ENCODE measurements around the gene PRDX5. TPM values are rescaled to one million over a fixed set of nuclear protein-coding genes. Genes with fewer than 3 reads are reported as not detected.

The PRDX5 gene
- total RNA-seq, 1 experiment from 2014 or later: 245 TPM

DNA sequence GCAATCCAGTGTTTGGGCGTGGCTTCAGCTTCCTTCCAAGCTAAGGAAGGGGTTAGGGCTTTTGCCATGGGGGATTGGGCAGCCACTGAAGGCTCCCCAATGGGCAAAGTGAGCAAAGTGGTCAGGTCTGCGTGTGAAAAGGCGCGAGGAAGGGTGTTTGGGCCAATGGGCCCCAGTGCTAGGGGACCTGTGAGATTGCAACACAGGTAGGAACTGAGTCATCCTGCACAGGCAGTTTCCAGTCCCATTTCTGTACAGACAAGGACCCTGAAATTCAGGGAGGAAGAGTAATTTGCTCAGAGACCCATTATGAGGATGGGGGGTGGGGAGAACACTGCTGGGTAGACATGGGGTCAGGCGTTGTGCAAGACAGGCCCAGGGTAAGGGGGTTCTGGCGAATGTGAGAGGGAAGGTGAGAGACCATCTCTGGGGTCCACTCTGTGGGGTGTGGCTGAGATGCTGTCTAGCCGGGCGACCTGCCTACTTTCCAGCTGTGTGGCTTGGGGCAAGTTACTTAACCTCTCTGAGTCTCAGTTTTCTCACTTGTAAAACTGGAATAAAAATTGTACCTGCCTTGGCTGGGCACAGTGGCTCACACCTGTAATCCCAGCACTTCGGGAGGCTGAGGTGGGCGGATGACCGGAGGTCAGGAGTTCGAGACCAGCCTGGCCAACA, 29.4 kb downstream of the PRDX5 start:
- no peak for DNase-seq (ENCODE audit: low read depth)

DNA sequence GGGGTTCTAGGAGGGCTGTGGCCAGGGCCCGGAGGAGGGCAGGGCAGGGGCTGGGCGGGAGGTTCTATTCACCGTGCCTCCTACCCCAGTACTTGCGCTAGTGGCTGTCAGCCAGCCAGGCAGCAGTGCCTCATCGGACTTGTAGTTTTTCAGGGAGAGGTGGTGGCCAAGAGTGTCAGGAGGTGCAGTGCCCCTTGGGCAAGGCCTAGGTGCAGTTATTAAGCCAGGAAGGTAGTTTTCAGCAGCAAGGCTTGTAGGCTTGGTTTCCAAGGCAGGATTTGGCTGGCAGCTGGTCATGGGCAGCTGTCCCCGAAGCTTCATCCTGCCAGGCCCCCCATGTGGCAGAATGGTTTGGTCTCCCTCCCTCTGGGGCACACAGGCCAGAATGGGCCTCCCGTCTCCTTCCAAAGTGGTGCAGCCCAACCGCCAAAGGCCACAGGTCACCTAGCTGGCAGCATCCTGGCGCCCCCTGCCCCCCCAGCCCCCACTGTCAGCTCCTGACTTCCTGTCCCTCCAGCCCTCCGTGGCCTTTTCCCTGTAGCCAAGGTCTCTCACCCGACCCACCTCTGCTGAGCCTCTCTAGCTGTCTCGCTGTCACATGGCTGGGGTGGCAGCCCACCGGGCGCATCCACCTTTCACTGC, 30.6 kb downstream of the PRDX5 start:
- DNase-seq (ENCODE audit: low read depth): no peak

GRCh38 chr11:64349025-64349387, 31.1 kb downstream of the PRDX5 start:
- DNase-seq (ENCODE audit: low read depth): no peak

GRCh38 chr11:64349404-64349803, 31.5 kb downstream of the PRDX5 start:
- no peak for DNase-seq (ENCODE audit: low read depth)

- no peak for DNase-seq (ENCODE audit: low read depth)
Observed at GRCh38 chr11:64351136-64351631, 33.3 kb downstream of the PRDX5 start.

GRCh38 chr11:64352099-64352994, 34.4 kb downstream of the PRDX5 start:
- no peak for DNase-seq (ENCODE audit: low read depth)

DNA sequence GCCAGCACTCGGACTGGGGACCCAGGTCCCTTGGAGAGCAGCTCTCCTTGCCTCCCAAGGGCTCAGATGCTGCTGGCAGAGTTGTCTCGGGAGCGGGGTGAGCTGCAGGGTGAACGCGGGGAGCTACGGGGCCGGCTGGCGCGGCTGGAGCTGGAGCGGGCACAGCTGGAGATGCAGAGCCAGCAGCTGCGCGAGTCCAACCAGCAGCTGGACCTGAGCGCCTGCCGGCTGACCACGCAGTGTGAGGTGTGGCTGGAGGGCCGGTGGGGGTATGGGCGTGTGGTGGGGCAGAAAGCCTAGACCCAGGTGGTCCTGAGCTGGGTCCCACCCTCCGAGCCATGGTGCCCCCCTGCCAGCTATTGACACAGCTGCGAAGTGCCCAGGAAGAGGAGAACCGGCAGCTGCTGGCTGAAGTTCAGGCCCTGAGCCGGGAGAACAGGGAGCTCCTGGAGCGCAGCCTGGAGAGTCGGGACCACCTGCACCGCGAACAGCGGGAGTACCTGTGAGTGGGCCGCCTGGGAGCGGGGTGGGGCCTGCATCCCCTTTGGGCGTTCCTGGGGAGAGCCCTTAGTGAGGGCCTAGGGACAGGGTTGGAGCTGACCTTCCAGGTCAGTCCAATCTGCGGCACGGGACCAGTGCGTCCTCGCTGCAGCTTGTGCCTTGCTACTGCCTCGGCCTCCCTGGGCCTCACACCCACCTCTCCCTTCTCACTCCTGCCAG, 35.2 kb downstream of the PRDX5 start:
- no peak for DNase-seq (ENCODE audit: low read depth)

GRCh38 chr11:64353715-64354506, 36.0 kb downstream of the PRDX5 start:
- no peak for DNase-seq (ENCODE audit: low read depth)

DNA sequence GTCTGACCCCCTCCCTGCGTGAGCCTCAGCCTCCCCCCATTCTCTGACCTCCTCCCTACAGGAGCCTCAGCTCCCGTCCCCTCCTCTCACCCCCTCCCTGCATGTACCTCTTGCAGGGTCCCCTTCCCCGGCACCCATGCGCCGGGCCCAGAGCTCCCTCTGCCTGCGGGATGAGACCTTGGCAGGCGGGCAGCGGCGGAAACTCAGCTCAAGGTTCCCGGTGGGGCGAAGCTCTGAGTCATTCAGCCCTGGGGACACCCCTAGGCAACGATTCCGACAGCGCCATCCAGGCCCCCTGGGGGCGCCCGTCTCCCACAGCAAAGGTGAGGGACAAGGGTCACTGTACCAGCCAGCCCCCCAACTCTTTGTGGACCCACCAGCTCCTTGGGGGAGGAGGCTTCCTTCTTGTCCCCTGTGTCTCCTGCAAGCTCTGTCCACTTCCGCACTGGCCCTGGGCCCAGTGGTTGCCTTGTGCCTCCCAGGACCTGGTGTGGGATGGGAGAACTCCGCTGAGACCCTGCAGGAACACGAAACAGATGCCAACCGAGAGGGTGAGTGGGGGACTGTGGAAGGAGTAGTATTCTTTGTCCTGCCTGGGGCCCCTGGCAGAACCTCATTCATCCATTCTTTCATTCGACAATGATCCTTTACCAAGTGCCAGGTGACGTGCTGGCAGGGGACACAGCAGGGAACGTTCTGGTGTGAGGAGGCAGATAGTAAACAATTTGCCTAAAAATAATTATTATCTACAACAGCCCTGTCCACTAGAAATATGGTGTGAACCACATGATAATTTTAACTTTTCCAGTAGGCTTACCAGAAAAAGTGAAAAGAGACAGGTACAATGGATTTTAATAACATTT, 37.4 kb downstream of the PRDX5 start:
- peak; percentile 79 for DNase-seq (ENCODE audit: low read depth)

- no peak for DNase-seq (ENCODE audit: low read depth)
Observed at GRCh38 chr11:64356498-64357411, 38.8 kb downstream of the PRDX5 start.

DNA sequence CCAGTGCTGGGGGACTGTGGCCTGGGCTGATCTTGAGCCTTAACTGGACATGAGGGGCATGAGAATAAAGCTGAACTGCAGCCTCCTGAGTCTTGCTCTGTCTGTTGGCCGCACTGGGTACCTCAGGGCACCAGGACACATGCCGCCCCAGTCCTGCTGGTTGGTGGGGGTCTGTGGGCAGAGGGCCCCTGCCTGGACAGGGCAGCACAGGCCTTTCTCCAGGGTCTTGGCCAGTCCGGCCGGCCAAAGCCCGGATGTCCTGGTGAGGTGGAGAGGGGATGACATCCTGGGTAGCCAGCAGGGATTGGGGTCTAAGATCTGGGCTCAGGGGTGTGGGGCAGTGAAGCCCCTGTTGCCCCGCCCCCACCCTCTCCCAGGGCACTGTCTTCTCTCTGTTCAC, 39.5 kb downstream of the PRDX5 start:
- no peak for DNase-seq (ENCODE audit: low read depth)

DNA sequence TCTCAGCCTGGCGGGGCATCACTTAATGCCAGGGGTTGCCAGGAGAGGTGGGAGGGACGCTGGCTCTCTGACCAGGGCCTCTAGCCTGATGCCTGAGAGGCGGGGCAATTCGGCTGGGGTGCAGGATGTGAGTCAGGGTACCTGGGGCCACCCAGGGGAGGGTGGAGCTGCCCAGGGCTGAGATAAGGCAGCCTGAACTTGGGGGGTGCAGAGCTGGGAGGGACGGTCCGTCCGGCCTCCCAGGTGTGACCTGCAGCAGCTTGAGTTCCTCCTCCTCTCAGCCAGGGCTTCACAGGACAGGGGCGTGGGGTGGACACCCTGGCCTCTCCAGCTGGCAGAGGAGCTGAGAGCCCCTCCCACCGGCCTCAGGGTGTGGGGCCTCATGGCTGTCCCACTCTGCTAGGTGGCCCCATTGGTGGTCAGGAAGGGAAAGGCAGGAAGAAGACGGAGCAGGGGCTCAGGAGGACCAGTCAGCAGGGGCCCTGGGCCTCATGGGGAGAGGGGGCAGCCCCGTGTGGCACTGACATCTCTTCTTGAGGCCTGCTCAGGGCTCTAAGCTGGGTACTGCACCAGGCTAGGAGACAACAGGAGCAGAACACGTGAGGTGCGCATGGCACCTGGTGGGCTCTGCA, 40.1 kb downstream of the PRDX5 start:
- DNase-seq (ENCODE audit: low read depth): peak; percentile 24

- DNase-seq (ENCODE audit: low read depth): no peak
Observed at GRCh38 chr11:64358536-64358906, 40.6 kb downstream of the PRDX5 start.

DNA sequence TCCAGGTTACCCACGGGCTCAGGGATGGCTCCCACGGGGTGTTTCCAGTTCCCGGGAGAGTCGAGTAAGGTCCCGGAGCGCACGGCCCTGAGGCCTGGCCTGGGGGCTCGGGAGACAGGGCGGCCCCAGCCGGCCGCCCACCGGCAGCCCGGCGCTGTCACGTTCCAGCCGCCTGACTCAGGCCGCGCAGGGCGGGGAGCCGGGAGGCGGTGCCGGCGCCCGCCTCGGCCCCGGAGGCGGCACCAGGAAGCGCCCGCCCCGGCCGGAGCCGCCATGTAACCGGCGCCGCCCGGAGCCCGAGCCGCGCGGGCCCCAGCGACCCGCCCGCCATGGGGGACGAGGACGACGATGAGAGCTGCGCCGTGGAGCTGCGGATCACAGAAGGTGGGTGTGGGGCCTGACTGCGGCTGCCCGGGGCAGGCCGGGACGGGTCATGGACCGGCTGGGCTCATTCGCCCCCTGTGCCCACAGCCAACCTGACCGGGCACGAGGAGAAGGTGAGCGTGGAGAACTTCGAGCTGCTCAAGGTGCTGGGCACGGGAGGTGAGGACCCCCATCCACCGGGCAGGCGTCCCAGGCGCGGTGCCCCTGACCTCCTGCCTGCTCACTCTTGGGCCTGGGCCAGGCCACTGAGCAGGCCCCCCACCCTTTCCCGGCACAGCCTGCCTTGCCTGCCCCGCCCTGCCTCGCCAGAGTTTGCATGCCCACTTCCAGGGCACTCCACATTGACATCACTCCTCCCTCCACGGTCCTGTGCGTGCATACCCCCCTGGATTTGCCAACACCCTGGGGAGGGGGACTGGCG, 41.2 kb downstream of the PRDX5 start, which contains the start of gene RPS6KA4:
Gene RPS6KA4 (plus strand): TSS at position 256 of the 805 bp plus-strand sequence. CDS start 74 bp downstream, at position 330.
- peak; percentile 68 for DNase-seq (ENCODE audit: low read depth)

DNA sequence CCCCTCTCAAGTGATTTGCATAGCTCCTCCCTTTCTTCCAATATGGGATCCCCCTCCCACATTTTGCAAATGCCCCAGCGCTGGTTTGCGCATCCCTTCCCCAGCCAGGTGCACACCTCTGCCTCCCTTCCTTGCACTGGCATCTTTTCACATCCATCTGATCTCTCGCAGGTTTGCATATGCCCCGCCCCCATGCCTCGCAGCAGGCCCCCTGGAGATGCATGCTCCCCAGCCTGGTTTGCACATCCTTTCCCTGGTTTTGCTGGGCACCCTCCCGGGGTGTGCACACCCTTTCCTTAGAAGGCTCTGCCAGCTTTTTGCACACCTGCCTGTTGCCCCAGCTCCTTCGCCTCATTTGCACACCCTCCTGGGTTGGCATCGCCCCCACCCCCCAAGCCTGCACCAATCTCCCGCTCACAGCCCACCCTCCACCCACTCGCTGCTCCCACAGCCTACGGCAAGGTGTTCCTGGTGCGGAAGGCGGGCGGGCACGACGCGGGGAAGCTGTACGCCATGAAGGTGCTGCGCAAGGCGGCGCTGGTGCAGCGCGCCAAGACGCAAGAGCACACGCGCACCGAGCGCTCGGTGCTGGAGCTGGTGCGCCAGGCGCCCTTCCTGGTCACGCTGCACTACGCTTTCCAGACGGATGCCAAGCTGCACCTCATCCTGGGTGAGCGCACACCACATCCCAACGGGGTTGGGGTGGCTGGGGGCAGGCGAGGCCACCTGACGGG, 42.0 kb downstream of the PRDX5 start:
- DNase-seq (ENCODE audit: low read depth): no peak

- no peak for DNase-seq (ENCODE audit: low read depth)
Observed at GRCh38 chr11:64360448-64360921, 42.6 kb downstream of the PRDX5 start.

- DNase-seq (ENCODE audit: low read depth): no peak
Observed at GRCh38 chr11:64361659-64362058, 43.7 kb downstream of the PRDX5 start.
